Trophoblast cell (in vitro differentiated cells and primary cell): ENCODE results near the gene CPNE2.

Source experiments
- DNase-seq, 2 donors: peaks; one replicate each; pipeline ENCODE4 v3.0.0-alpha.2; 2016
- H2AFZ ChIP-seq: 2 replicates; pipeline ENCODE4 v1.6.1; 2013; ENCODE audit warnings: low read length, moderate library complexity, mild to moderate bottlenecking; ENCODE audit not compliant: insufficient read depth, poor library complexity
- H2AK5ac ChIP-seq: 2 replicates; pipeline ENCODE4 v1.6.1; 2013; ENCODE audit warnings: mild to moderate bottlenecking, low read length
- H2BK120ac ChIP-seq: 2 replicates; pipeline ENCODE4 v1.6.1; 2013; ENCODE audit warnings: low read length, mild to moderate bottlenecking, moderate library complexity; ENCODE audit not compliant: insufficient read depth, poor library complexity
- H2BK12ac ChIP-seq: 2 replicates; pipeline ENCODE4 v1.6.1; 2013; ENCODE audit warnings: mild to moderate bottlenecking, low read length, moderate library complexity
- H2BK5ac ChIP-seq: 2 replicates; pipeline ENCODE4 v1.6.1; 2013; ENCODE audit warnings: low read length, low read depth, moderate library complexity, mild to moderate bottlenecking; ENCODE audit not compliant: poor library complexity
- H3K14ac ChIP-seq: 2 replicates; pipeline ENCODE4 v1.6.1; 2013; ENCODE audit warnings: mild to moderate bottlenecking, low read length
- H3K18ac ChIP-seq: 2 replicates; pipeline ENCODE4 v1.6.1; 2013; ENCODE audit warnings: mild to moderate bottlenecking, low read length
- H3K23ac ChIP-seq: 2 replicates; pipeline ENCODE4 v1.6.1; 2013; ENCODE audit warnings: low read length
- H3K27ac ChIP-seq: 2 replicates; pipeline ENCODE4 v1.5.1; 2013; ENCODE audit warnings: low read depth, mild to moderate bottlenecking, inconsistent platforms, low read length, moderate library complexity
- H3K27me3 ChIP-seq: 2 replicates; pipeline ENCODE4 v1.6.1; 2013; ENCODE audit warnings: inconsistent platforms, mild to moderate bottlenecking, low read length, moderate library complexity; ENCODE audit not compliant: insufficient read depth
- H3K36me3 ChIP-seq, 2 experiments: 1 replicate in 1 of 2; 2 replicates in 1 of 2; pipeline ENCODE4 v1.6.1; 2013; ENCODE audit warnings: low read length in 2 of 2, mild to moderate bottlenecking in 2 of 2, moderate library complexity in 1 of 2; ENCODE audit not compliant: insufficient read depth in 2 of 2, control insufficient read depth in 1 of 2
- H3K4ac ChIP-seq: 2 replicates; pipeline ENCODE4 v1.6.1; 2013; ENCODE audit warnings: low read depth, mild to moderate bottlenecking, low read length, moderate library complexity
- H3K4me1 ChIP-seq, 2 experiments: 1 replicate in 1 of 2; 2 replicates in 1 of 2; pipeline ENCODE4 v1.6.1; 2013; ENCODE audit warnings: low read length in 2 of 2, mild to moderate bottlenecking in 2 of 2, moderate library complexity in 1 of 2; ENCODE audit not compliant: insufficient read depth in 2 of 2, control insufficient read depth in 1 of 2
- H3K4me2 ChIP-seq: 2 replicates; pipeline ENCODE4 v1.6.1; 2013; ENCODE audit warnings: inconsistent platforms, mild to moderate bottlenecking, low read length, moderate library complexity
- H3K4me3 ChIP-seq: 2 replicates; pipeline ENCODE4 v1.5.1; 2013; ENCODE audit warnings: mild to moderate bottlenecking, low read depth, low read length, inconsistent platforms
- H3K79me1 ChIP-seq: one replicate; pipeline ENCODE4 v1.6.1; 2013; ENCODE audit warnings: low read length
- H3K79me2 ChIP-seq: 2 replicates; pipeline ENCODE4 v1.6.1; 2013; ENCODE audit warnings: low read length, mild to moderate bottlenecking; ENCODE audit not compliant: control insufficient read depth, insufficient read depth, poor library complexity
- H3K9ac ChIP-seq: 2 replicates; pipeline ENCODE4 v1.6.1; 2013; ENCODE audit warnings: mild to moderate bottlenecking, low read length
- H3K9me3 ChIP-seq: 2 replicates; pipeline ENCODE4 v1.6.1; 2013; ENCODE audit warnings: low read depth, mild to moderate bottlenecking, control low read depth, inconsistent platforms, low read length; ENCODE audit not compliant: insufficient read depth
- H4K12ac ChIP-seq: 2 replicates; pipeline ENCODE4 v1.6.1; 2013; ENCODE audit warnings: low read depth, mild to moderate bottlenecking, low read length, moderate library complexity
- H4K8ac ChIP-seq: 2 replicates; pipeline ENCODE4 v1.6.1; 2013; ENCODE audit warnings: low read depth, mild to moderate bottlenecking, low read length, moderate library complexity
- H4K91ac ChIP-seq: one replicate; pipeline ENCODE4 v1.6.1; 2013; ENCODE audit warnings: low read depth, mild to moderate bottlenecking, low read length, moderate library complexity
- WGBS: extraction: QIAGEN DNeasy Blood & Tissue Kit; methylation state at CpG from one replicate; pipeline ENCODE4 v1.1.7; 2013; ENCODE audit warnings: missing lambda C conversion rate; ENCODE audit not compliant: insufficient read length, insufficient coverage; ENCODE audit errors: extremely low coverage; 5-methylcytosine and 5-hydroxymethylcytosine counted together

CPNE2 gene

GRCh38 chr16:57179215-57179828 is 86.9 kb downstream of the CPNE2 start:
- Histone ChIP-seq H3K9ac (no peak overlapping the region), H2BK12ac (no peak overlapping the region), H3K27ac (no peak overlapping the region), H3K23ac (no peak overlapping the region), H4K12ac (no peak overlapping the region), H4K8ac (no peak overlapping the region), H3K18ac (no peak overlapping the region), H3K79me1 (no peaks in the 10 kb centered on the region), H3K4me2 (no peak overlapping the region), H3K36me3 (no peaks in the 10 kb centered on the region), H3K4me3 (no peak overlapping the region), H3K4ac (no peak overlapping the region), H3K14ac (no peak overlapping the region), H4K91ac (no peak overlapping the region), H3K79me2 (no peaks in the 10 kb centered on the region), H3K27me3 (no peaks in the 10 kb centered on the region), H2BK120ac (no peak overlapping the region), H2AFZ (no peak overlapping the region), H2BK5ac (no peak overlapping the region), H3K4me1 (no peaks in the 10 kb centered on the region), H2AK5ac (no peak overlapping the region), H3K9me3 (no peaks in the 10 kb centered on the region)
- DNase-seq, result no peak
- no CpG with 5 or more reads among the region's 3 CpGs for WGBS

GRCh38 chr16:57184113-57184512 is 91.7 kb downstream of the CPNE2 start:
- Histone ChIP-seq H3K4ac (no peak overlapping the region), H2BK5ac (no peak overlapping the region)
- WGBS, result 100% methylated on average over 2 of the region's 4 CpGs

GRCh38 chr16:57184887-57185445 is 92.6 kb downstream of the CPNE2 start:
- H3K27ac ChIP-seq, result peak overlapping the region; percentile 48
- no CpG with 5 or more reads among the region's 15 CpGs for WGBS

More at GRCh38 chr16:57184113-57184512, 91.7 kb downstream of the CPNE2 start:
- peaks cover 15% of the 10 kb centered on the region for H3K79me1 ChIP-seq
- no peak for DNase-seq
- H3K4me3 ChIP-seq, result no peak overlapping the region
- peaks cover 0 to 2% of the 10 kb centered on the region in 2 experiments for H3K4me1 ChIP-seq
- no peak overlapping the region for H4K12ac ChIP-seq
- no peak overlapping the region for H2BK12ac ChIP-seq
- H4K8ac ChIP-seq, result no peak overlapping the region
- no peak overlapping the region for H2AFZ ChIP-seq
- no peaks in the 10 kb centered on the region for H3K9me3 ChIP-seq
- H3K18ac ChIP-seq, result no peak overlapping the region
- no peak overlapping the region for H4K91ac ChIP-seq
- H3K79me2 ChIP-seq, result peaks cover 14% of the 10 kb centered on the region
- no peak overlapping the region for H3K4me2 ChIP-seq
- H3K14ac ChIP-seq, result no peak overlapping the region
- H3K36me3 ChIP-seq, result no peaks in the 10 kb centered on the region
- H2AK5ac ChIP-seq, result no peak overlapping the region
- H3K9ac ChIP-seq, result no peak overlapping the region
- H2BK120ac ChIP-seq, result no peak overlapping the region
- no peak overlapping the region for H3K23ac ChIP-seq
- no peak overlapping the region for H3K27ac ChIP-seq
- no peaks in the 10 kb centered on the region for H3K27me3 ChIP-seq

GRCh38 chr16:57185446-57185944 is 93.1 kb downstream of the CPNE2 start:
- peak overlapping the region; percentile 62 for H3K4me2 ChIP-seq
- H4K12ac ChIP-seq, result peak overlapping the region; percentile 78
- H3K9ac ChIP-seq, result peak overlapping the region; percentile 90
- H3K36me3 ChIP-seq, result peaks cover 3 to 5% of the 10 kb centered on the region in 2 experiments
- peaks cover 2% of the 10 kb centered on the region in 2 experiments for H3K4me1 ChIP-seq
- H2AFZ ChIP-seq, result peak overlapping the region; percentile 64
- peak overlapping the region; percentile 97 for H4K8ac ChIP-seq
- no CpG with 5 or more reads among the region's 37 CpGs for WGBS
- H2AK5ac ChIP-seq, result peak overlapping the region; percentile 36
- peak overlapping the region; percentile 48 for H3K27ac ChIP-seq
- no peaks in the 10 kb centered on the region for H3K27me3 ChIP-seq
- peak overlapping the region; percentile 89 for H3K14ac ChIP-seq
- peak overlapping the region; percentile 76 for H3K4ac ChIP-seq
- peak in 1 of 2 donors; percentile 34 for DNase-seq
- H3K4me3 ChIP-seq, result peak overlapping the region; percentile 96
- no peaks in the 10 kb centered on the region for H3K9me3 ChIP-seq
- H2BK120ac ChIP-seq, result peak overlapping the region; percentile 54
- peak overlapping the region; percentile 70 for H2BK5ac ChIP-seq
- peaks cover 18% of the 10 kb centered on the region for H3K79me2 ChIP-seq
- no peak overlapping the region for H3K23ac ChIP-seq
- H3K18ac ChIP-seq, result peak overlapping the region; percentile 76
- H3K79me1 ChIP-seq, result peaks cover 15% of the 10 kb centered on the region
- peak overlapping the region; percentile 95 for H4K91ac ChIP-seq
- no peak overlapping the region for H2BK12ac ChIP-seq

More at GRCh38 chr16:57184887-57185445, 92.6 kb downstream of the CPNE2 start:
- Histone ChIP-seq H3K14ac (peak overlapping the region; percentile 89), H3K27me3 (no peaks in the 10 kb centered on the region), H3K36me3 (peaks cover 3% of the 10 kb centered on the region in 2 experiments), H3K18ac (peak overlapping the region; percentile 76), H4K91ac (peak overlapping the region; percentile 95), H3K79me2 (peaks cover 16% of the 10 kb centered on the region), H3K79me1 (peaks cover 15% of the 10 kb centered on the region), H3K4me2 (peak overlapping the region; percentile 62), H2BK12ac (no peak overlapping the region), H2AFZ (peak overlapping the region; percentile 64), H4K12ac (peak overlapping the region; percentile 78), H4K8ac (peak overlapping the region; percentile 97), H3K9ac (peak overlapping the region; percentile 90), H2AK5ac (peak overlapping the region; percentile 36), H2BK5ac (peak overlapping the region; percentile 70), H2BK120ac (no peak overlapping the region), H3K9me3 (no peaks in the 10 kb centered on the region), H3K4me1 (peaks cover 2% of the 10 kb centered on the region in 2 experiments), H3K23ac (no peak overlapping the region), H3K4ac (peak overlapping the region; percentile 76), H3K4me3 (peak overlapping the region; percentile 96)
- DNase-seq, result peak; percentile 5 to 53
